ENCODE measurements around the gene ENOX1.

The ENOX1 gene

GRCh38 chr13:43608400-43609137 lies 178.2 kb downstream of the ENOX1 start:
- no peak for DNase-seq (ENCODE audit: low read depth in 2 of 2)

GRCh38 chr13:43597599-43597945 lies 189.2 kb downstream of the ENOX1 start:
- DNase-seq (ENCODE audit: low read depth in 2 of 2), result no peak

- DNase-seq (ENCODE audit: low read depth in 2 of 2), result no peak
These were observed 189.7 kb downstream of the ENOX1 start for GRCh38 chr13:43596924-43597598.

GRCh38 chr13:43596006-43596405 lies 190.8 kb downstream of the ENOX1 start:
- DNase-seq (ENCODE audit: low read depth in 2 of 2), result no peak

GRCh38 chr13:43587376-43587775 lies 199.4 kb downstream of the ENOX1 start:
- no peak for DNase-seq (ENCODE audit: low read depth in 2 of 2)

GRCh38 chr13:43584751-43585150 lies 202.0 kb downstream of the ENOX1 start:
- no peak for DNase-seq (ENCODE audit: low read depth in 2 of 2)

GRCh38 chr13:43583321-43583720 lies 203.5 kb downstream of the ENOX1 start:
- DNase-seq (ENCODE audit: low read depth in 2 of 2), result no peak

GRCh38 chr13:43580280-43580679 lies 206.5 kb downstream of the ENOX1 start:
- no peak for DNase-seq (ENCODE audit: low read depth in 2 of 2)

GRCh38 chr13:43579321-43579720 lies 207.5 kb downstream of the ENOX1 start:
- DNase-seq (ENCODE audit: low read depth in 2 of 2), result no peak

GRCh38 chr13:43574605-43575004 lies 212.2 kb downstream of the ENOX1 start:
- no peak for DNase-seq (ENCODE audit: low read depth in 2 of 2)

GRCh38 chr13:43573802-43574514 lies 212.8 kb downstream of the ENOX1 start:
- no peak for DNase-seq (ENCODE audit: low read depth in 2 of 2)

- DNase-seq (ENCODE audit: low read depth in 2 of 2), result no peak
These were observed 213.4 kb downstream of the ENOX1 start for GRCh38 chr13:43573361-43573740.

- DNase-seq (ENCODE audit: low read depth in 2 of 2), result no peak
These were observed 214.0 kb downstream of the ENOX1 start for GRCh38 chr13:43572656-43573360.

GRCh38 chr13:43569658-43570057 lies 217.1 kb downstream of the ENOX1 start:
- no peak for DNase-seq (ENCODE audit: low read depth in 2 of 2)

GRCh38 chr13:43567608-43568007 lies 219.2 kb downstream of the ENOX1 start:
- no peak for DNase-seq (ENCODE audit: low read depth in 2 of 2)

- DNase-seq (ENCODE audit: low read depth in 2 of 2), result no peak
These were observed 221.8 kb downstream of the ENOX1 start for GRCh38 chr13:43564952-43565351.

- no peak for DNase-seq (ENCODE audit: low read depth in 2 of 2)
These were observed 225.7 kb downstream of the ENOX1 start for GRCh38 chr13:43561081-43561480.

- no peak for DNase-seq (ENCODE audit: low read depth in 2 of 2)
These were observed 227.8 kb downstream of the ENOX1 start for GRCh38 chr13:43558939-43559338.

GRCh38 chr13:43558326-43558725 lies 228.4 kb downstream of the ENOX1 start:
- no peak for DNase-seq (ENCODE audit: low read depth in 2 of 2)

GRCh38 chr13:43555667-43556066 lies 231.1 kb downstream of the ENOX1 start:
- DNase-seq (ENCODE audit: low read depth in 2 of 2), result no peak

GRCh38 chr13:43551897-43552456 lies 234.8 kb downstream of the ENOX1 start:
- DNase-seq (ENCODE audit: low read depth in 2 of 2), result no peak

GRCh38 chr13:43546816-43547215 lies 240.0 kb downstream of the ENOX1 start:
- DNase-seq (ENCODE audit: low read depth in 2 of 2), result no peak

Measured in activated CD4-positive, alpha-beta T cell treated with anti-CD3 and anti-CD28 coated beads for 24 hours (primary cell).